OCI-LY7 (cell line): ENCODE measurements around the gene MRPS18A. TPM values are rescaled to one million over a fixed set of nuclear protein-coding genes. Genes with fewer than 3 reads are reported as not detected.

Source experiments
- BruUV-seq: library from RNA; stranded (reverse); fragments of 400-500 nt; replicated peaks from 2 replicates; lab custom pipeline; 2021; lab: Mats Ljungman, UMichigan
- CTCF ChIA-PET: fragments of 300-600 bp; sonication (Branson Sonifier 250); formaldehyde crosslinking; loops from one replicate; lab custom pipeline; 2022; ENCODE audit warnings: antibody characterized with exemption; ENCODE audit not compliant: unreplicated experiment; lab: Charles Lee
- POLR2A ChIA-PET: fragments of 300-600 bp; sonication (Branson Sonifier 250); formaldehyde crosslinking; loops from one replicate; lab custom pipeline; 2022; ENCODE audit warnings: antibody characterized with exemption; lab: Charles Lee
- DNase-seq: peaks from one replicate; pipeline ENCODE4 v3.0.0-alpha.2; 2015; ENCODE audit warnings: low spot score
- H2AFZ ChIP-seq: fragments of 200-600 bp; sonication (generic), shearing (Covaris generic); 2 replicates; pipeline ENCODE4 v1.6.1; 2014; ENCODE audit warnings: mild to moderate bottlenecking, antibody characterized with exemption, low read length, moderate library complexity
- H3K27ac ChIP-seq: fragments of 200-600 bp; sonication (generic); 2 replicates; pipeline ENCODE4 v1.5.1; 2014; ENCODE audit warnings: mixed run types, low read depth, mild to moderate bottlenecking, moderate library complexity, low read length, inconsistent platforms; ENCODE audit not compliant: poor library complexity, severe bottlenecking
- H3K36me3 ChIP-seq: fragments of 200-600 bp; sonication (generic); 2 replicates; pipeline ENCODE4 v1.6.1; 2014; ENCODE audit warnings: mild to moderate bottlenecking, antibody characterized with exemption, low read length, moderate library complexity, mixed read lengths; ENCODE audit not compliant: insufficient read depth
- H3K4me1 ChIP-seq: fragments of 200-600 bp; sonication (generic); 2 replicates; pipeline ENCODE4 v1.5.1; 2014; ENCODE audit warnings: mild to moderate bottlenecking, low read length; ENCODE audit not compliant: insufficient read depth, poor library complexity, severe bottlenecking
- H3K4me2 ChIP-seq: fragments of 200-600 bp; sonication (generic); 2 replicates; pipeline ENCODE4 v1.6.1; 2014; ENCODE audit warnings: mild to moderate bottlenecking, low read length
- H3K4me3 ChIP-seq: fragments of 200-600 bp; sonication (generic); 2 replicates; pipeline ENCODE4 v1.5.1; 2014; ENCODE audit warnings: mild to moderate bottlenecking, low read depth, low read length; ENCODE audit not compliant: poor library complexity, severe bottlenecking
- H3K79me2 ChIP-seq: fragments of 200-600 bp; sonication (generic); 2 replicates; pipeline ENCODE4 v1.6.1; 2016; ENCODE audit warnings: low read depth, mild to moderate bottlenecking, low read length, moderate library complexity, mixed read lengths; ENCODE audit not compliant: insufficient read depth
- H3K9me2 ChIP-seq: fragments of 200-600 bp; sonication (generic); 2 replicates; pipeline ENCODE4 v1.6.1; 2016; ENCODE audit warnings: mild to moderate bottlenecking, low read length, mixed read lengths; ENCODE audit not compliant: insufficient read depth
- H3K9me3 ChIP-seq: fragments of 200-600 bp; sonication (generic); 2 replicates; pipeline ENCODE4 v1.6.1; 2014; ENCODE audit warnings: mild to moderate bottlenecking, mixed run types, low read length, mixed read lengths
- H4K20me1 ChIP-seq: fragments of 200-600 bp; sonication (generic); 2 replicates; pipeline ENCODE4 v1.6.1; 2014; ENCODE audit warnings: mild to moderate bottlenecking, antibody characterized with exemption, low read length, moderate library complexity, mixed read lengths; ENCODE audit not compliant: insufficient read depth
- CTCF ChIP-seq: fragments of 200-600 bp; sonication (generic); conservative IDR thresholded peaks from 2 replicates; pipeline ENCODE4 v1.5.1; 2014; ENCODE audit warnings: mild to moderate bottlenecking, antibody characterized with exemption, low read length, moderate library complexity, mixed read lengths
- EZH2phosphoT487 ChIP-seq: fragments of 200-600 bp; sonication (generic); IDR thresholded peaks from 2 replicates; pipeline ENCODE4 v1.6.1; 2018; ENCODE audit warnings: low read depth, borderline replicate concordance, mild to moderate bottlenecking, mixed run types, antibody characterized with exemption, low read length, moderate library complexity, mixed read lengths
- intact Hi-C: fragments of 100-400 bp; cut with micrococcal nuclease; formaldehyde crosslinking; loops from one replicate; pipeline ENCODE4 v1.10.0; 2022; ENCODE audit not compliant: unreplicated experiment
- total RNA-seq, 2 experiments: library from RNA; depleted of rRNA in 1 of 2; stranded (reverse); fragments of >200 nt in 1 of 2; shearing (Covaris generic) in 1 of 2; gene quantifications; 2 replicates each; pipeline ENCODE4 v1.2.3, GENCODE V29; 2014 to 2022

MRPS18A gene
- total RNA-seq, 2 experiments from 2014 or later, result 61.6 to 86.1 TPM

- no peaks in the 10 kb centered on the region for H3K9me3 ChIP-seq
- peaks cover 70% of the 10 kb centered on the region for H3K36me3 ChIP-seq
- peaks cover 19% of the 10 kb centered on the region; the same call in 1 of the 2 replicates for H3K79me2 ChIP-seq
- intact Hi-C loops, result no loop called here
- no TSS peak for BruUV-seq
- H3K9me2 ChIP-seq, result no peaks in the 10 kb centered on the region
- POLR2A ChIA-PET, result no interaction called here
- H3K4me3 ChIP-seq, result no peak overlapping the region
- DNase-seq, result no peak
- TF ChIP-seq CTCF (no peak), EZH2phosphoT487 (no peak)
- H3K27ac ChIP-seq, result no peak overlapping the region
- H3K4me2 ChIP-seq, result no peak overlapping the region
- peaks cover 23% of the 10 kb centered on the region for H3K4me1 ChIP-seq
- H4K20me1 ChIP-seq, result no peaks in the 10 kb centered on the region
- H2AFZ ChIP-seq, result no peak overlapping the region
- CTCF ChIA-PET, result no interaction called here
Observed at GRCh38 chr6:43625393-43625992, 62.1 kb downstream of the MRPS18A start.

GRCh38 chr6:43624786-43625288 lies 62.8 kb downstream of the MRPS18A start:
- ChIA-PET POLR2A (no interaction called here), CTCF (no interaction called here)
- Histone ChIP-seq H3K4me1 (peaks cover 18% of the 10 kb centered on the region), H3K27ac (no peak overlapping the region), H3K9me3 (no peaks in the 10 kb centered on the region), H3K4me3 (no peak overlapping the region), H3K4me2 (no peak overlapping the region), H3K36me3 (peaks cover 75% of the 10 kb centered on the region), H3K79me2 (peaks cover 19% of the 10 kb centered on the region; the same call in 1 of the 2 replicates), H2AFZ (no peak overlapping the region), H4K20me1 (no peaks in the 10 kb centered on the region), H3K9me2 (no peaks in the 10 kb centered on the region)
- BruUV-seq, result no TSS peak
- intact Hi-C loops, result no loop called here
- no peak for DNase-seq
- TF ChIP-seq EZH2phosphoT487 (no peak), CTCF (no peak)
